GM12864 (cell line): ENCODE results near the gene PEX26.
"Not testable (repeated sequence)": the region's sequence is repeated elsewhere in the genome, so short reads cannot be mapped to it uniquely, and the experiment has no call there.

Experiments
- DNase-seq: peaks from one replicate; pipeline ENCODE4 v3.0.0-alpha.2; 2011; ENCODE audit warnings: low read depth
- H3K4me3 ChIP-seq: 2 replicates; pipeline ENCODE4 v1.5.1; 2011; ENCODE audit warnings: mild to moderate bottlenecking, low read depth, low read length, control low read depth
- TF ChIP-seq, protein P1 (sequence below): IDR thresholded peaks from 2 replicates; pipeline ENCODE4 v1.5.1; 2011; ENCODE audit warnings: low read depth, mild to moderate bottlenecking, moderate library complexity, low read length, control low read depth, inconsistent platforms; ENCODE audit errors: missing control alignments

Gene PEX26

DNA sequence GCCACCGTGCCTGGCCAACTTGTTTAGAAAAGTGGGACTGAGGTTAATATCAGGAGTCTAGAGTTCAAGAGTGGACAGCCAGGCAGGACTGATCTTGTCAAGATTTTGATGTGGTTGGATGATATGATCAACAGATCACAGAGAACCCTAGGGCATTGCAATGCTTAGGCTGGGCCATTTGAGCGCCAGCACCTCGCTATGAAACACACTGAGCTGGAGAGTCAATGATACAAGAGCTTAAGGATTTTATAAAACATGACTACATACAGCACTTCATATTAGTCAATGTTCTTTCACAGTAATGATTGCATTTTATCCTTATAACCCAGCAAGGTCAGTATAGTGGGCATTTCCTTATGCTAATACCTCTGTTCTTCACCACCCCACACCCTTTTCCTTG is 15.4 kb upstream of the PEX26 start:
- DNase-seq, result no peak
- H3K4me3 ChIP-seq, result no peak overlapping the region
- TF ChIP-seq, protein P1, sequence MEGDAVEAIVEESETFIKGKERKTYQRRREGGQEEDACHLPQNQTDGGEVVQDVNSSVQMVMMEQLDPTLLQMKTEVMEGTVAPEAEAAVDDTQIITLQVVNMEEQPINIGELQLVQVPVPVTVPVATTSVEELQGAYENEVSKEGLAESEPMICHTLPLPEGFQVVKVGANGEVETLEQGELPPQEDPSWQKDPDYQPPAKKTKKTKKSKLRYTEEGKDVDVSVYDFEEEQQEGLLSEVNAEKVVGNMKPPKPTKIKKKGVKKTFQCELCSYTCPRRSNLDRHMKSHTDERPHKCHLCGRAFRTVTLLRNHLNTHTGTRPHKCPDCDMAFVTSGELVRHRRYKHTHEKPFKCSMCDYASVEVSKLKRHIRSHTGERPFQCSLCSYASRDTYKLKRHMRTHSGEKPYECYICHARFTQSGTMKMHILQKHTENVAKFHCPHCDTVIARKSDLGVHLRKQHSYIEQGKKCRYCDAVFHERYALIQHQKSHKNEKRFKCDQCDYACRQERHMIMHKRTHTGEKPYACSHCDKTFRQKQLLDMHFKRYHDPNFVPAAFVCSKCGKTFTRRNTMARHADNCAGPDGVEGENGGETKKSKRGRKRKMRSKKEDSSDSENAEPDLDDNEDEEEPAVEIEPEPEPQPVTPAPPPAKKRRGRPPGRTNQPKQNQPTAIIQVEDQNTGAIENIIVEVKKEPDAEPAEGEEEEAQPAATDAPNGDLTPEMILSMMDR, result no peak

DNA sequence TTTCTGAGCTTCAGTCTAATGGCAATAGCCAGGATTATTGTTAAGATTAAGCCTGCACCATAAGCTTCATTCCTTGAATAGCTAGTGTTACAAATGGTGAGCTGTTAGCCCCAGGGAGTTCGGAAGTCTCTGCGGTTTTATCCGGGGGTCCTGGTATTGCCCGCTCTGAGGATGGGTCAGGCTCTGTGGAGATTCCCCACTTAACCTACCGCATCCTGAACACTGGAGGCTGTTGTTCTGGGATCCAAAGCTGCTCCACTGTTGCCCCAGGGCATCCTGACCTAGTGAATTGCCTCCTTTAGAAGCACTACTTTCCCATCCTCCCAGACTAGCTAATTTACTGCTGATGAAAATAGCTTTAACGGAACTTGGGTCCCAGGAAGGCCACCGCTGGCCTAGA is 14.5 kb upstream of the PEX26 start:
- H3K4me3 ChIP-seq, result no peak overlapping the region
- no peak for DNase-seq
- TF ChIP-seq, protein P1, result no peak

DNA sequence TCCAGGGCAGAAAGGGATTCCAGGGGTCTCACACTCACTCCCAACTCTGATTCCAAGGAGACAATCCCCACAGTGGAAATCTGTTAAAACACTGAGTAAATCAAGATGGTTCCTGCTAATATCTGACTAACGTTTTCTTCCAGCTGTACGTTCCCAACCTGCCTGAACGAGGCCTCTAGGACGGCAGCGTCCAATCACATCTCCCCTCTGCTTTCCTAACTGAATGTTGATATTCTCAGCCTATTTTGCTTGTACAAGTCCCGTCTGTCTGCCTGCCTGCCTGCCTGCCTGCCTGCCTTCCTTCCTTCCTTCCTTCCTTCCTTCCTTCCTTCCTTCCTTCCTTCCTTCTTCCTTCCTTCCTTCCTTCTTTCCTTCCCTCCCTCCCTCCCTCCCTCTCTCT is 14.1 kb upstream of the PEX26 start:
- not testable (repeated sequence) for DNase-seq, H3K4me3 ChIP-seq

DNA sequence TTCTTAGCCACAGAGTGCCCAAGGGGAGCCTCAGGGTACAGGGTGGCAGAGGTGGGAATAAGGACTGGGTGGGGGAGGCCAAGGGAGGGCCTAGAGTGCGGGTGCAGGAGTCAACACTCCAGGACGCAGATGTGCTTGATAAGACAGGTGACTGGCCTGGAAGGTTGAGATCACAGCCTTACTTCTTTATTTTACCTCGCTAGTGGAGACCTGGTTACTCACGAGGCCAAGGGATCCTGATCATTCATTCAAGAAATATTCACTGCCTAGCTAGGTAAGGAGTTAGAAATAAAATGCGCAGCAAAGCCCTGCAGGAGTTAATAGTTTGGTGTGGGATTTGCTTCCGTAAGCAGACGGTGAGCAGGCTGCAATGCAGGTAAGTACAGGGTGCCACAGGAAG is 13.2 kb upstream of the PEX26 start:
- DNase-seq, result no peak
- TF ChIP-seq, protein P1, result no peak
- H3K4me3 ChIP-seq, result no peak overlapping the region

DNA sequence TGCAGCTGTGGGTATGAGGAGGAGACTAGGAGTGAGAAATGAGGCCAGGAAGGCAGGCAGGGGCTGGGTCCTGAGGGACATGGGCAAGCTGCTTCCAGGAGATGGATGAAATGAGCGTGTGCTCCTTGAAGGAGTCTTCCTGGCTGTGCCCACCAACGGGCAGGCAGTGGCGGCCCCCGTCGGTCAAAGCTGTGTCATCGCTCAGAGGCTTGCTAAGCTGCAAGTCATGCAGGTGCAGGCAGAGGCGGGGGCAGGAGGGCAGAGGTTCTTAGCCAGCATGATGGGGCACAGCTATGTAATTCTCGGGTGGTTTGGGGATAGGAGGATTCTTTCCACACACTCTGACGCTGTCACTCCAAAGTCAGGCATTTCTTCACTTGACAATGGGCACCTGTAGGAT is 12.5 kb upstream of the PEX26 start:
- H3K4me3 ChIP-seq, result no peak overlapping the region
- no peak for DNase-seq
- TF ChIP-seq, protein P1, result no peak

DNA sequence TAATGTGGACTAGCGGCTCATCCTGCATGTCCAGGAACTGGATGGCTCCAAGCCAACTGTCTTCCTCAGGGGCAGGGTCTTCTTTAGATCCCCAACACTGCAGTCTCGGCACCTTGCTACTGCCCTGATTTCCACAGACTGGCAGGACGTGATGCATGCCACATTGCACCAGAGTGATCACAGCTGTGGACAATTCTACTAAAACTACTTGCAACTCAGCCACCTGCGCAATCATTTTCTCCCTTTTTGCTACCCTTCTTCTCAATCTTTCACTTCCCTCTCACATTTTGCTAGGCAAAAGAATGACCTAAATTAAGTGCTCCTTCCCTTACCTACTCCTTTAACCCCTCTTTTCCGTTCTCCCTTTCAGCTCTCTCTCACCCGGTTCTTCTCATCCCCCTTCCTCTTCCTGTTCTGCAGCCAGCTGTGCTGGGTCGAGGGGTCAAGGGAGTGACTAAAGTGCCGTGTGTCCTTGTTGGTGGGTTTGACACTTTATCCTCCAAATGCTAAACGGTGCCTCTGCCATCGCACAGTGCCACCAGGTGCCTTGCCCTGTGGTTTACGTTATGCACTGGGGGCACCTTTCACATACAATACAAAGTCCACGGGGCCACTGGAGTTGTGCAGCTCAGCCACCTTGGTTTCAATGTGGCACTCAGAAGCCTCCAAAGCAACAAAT is 11.5 kb upstream of the PEX26 start:
- DNase-seq, result no peak
- H3K4me3 ChIP-seq, result no peak overlapping the region
- TF ChIP-seq, protein P1, result no peak

DNA sequence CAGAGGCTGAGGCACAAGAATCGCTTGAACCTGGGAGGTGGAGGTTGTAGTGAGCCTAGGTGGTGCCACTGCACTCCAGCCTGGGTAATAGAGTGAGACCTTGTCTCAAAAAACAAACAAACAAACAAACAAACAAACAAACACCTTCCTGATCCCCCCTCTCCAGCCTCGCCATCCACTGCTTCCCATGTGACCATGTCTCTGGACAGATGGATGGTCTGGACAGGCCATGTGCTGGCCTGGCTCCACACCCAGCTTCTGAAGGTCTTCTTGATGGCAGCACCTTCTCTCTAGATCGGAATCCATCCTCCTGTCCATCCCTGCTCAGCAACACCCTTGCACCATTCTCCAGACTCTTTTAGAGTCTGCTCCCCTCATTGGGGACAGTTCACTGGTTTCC is 10.7 kb upstream of the PEX26 start:
- no peak for DNase-seq
- TF ChIP-seq, protein P1, result no peak
- no peak overlapping the region for H3K4me3 ChIP-seq
